K562 (cell line): ENCODE measurements around the gene ZBTB9. TPM values are rescaled to one million over a fixed set of nuclear protein-coding genes. Genes with fewer than 3 reads are reported as not detected.
A peak's percentile ranks its signal among the peaks of the same experiment; 100 is the strongest.

ENCODE experiments used
- ADNP ChIP-seq: fragments of 200-800 bp; sonication (Bioruptor generic); IDR thresholded peaks from 2 replicates; pipeline ENCODE4 v1.6.1; 2016; ENCODE audit warnings: missing genetic modification characterization, missing compliant biosample characterization
- CREBBP ChIP-seq: IDR thresholded peaks from one replicate; pipeline ENCODE4 v1.6.1; 2012; ENCODE audit warnings: low read depth, mild to moderate bottlenecking, control low read depth, inconsistent platforms, low read length
- NCOR1 ChIP-seq: fragments of 450-650 bp; IDR thresholded peaks from 2 replicates; pipeline ENCODE4 v1.6.1; 2016; ENCODE audit warnings: mild to moderate bottlenecking, moderate library complexity
- NFIC ChIP-seq: fragments of 450-650 bp; IDR thresholded peaks from 2 replicates; pipeline ENCODE4 v1.6.1; 2017; ENCODE audit warnings: mild to moderate bottlenecking, inconsistent platforms
- NR2F6 ChIP-seq: fragments of 450-650 bp; formaldehyde crosslinking; IDR thresholded peaks from 2 replicates; pipeline ENCODE4 v1.4.0; 2020; ENCODE audit warnings: mild to moderate bottlenecking
- NRF1 ChIP-seq, 2 experiments: fragments of 450-650 bp; IDR thresholded peaks in 1 of 2; conservative IDR thresholded peaks in 1 of 2; 2 replicates each; pipeline ENCODE4 v1.6.1; 2014; ENCODE audit warnings: mild to moderate bottlenecking in 2 of 2
- POLR2H ChIP-seq: IDR thresholded peaks from 2 replicates; pipeline ENCODE4 v1.6.1; 2016; ENCODE audit warnings: missing genetic modification characterization, low read depth, mild to moderate bottlenecking, control low read depth, missing compliant biosample characterization, moderate library complexity
- RAD51 ChIP-seq: fragments of 450-650 bp; IDR thresholded peaks from 2 replicates; pipeline ENCODE4 v1.7.1; 2016; ENCODE audit warnings: low read depth, mild to moderate bottlenecking, borderline replicate concordance
- SNRNP70 ChIP-seq: fragments of 200-400 bp; formaldehyde crosslinking; optimal IDR thresholded peaks from 2 replicates; pipeline ENCODE3; 2017; ENCODE audit warnings: low read depth, low read length
- ZNF274 ChIP-seq: IDR thresholded peaks from 2 replicates; pipeline ENCODE4 v1.6.1; 2011; ENCODE audit warnings: low read depth, mild to moderate bottlenecking, low read length, moderate library complexity, borderline replicate concordance
- ZNF696 ChIP-seq: fragments of 250-450 bp; sonication (Bioruptor Pico); conservative IDR thresholded peaks from 2 replicates; pipeline ENCODE4 v1.4.0; 2020; ENCODE audit warnings: mild to moderate bottlenecking, moderate library complexity
- polyA plus RNA-seq, 8 experiments: library from polyadenylated mRNA; depleted of rRNA in 4 of 8; stranded (reverse) in 5 of 8; unstranded in 3 of 8; fragments of >200 nt; fragmentation: Nextera tagmentation in 2 of 8; fragmentation: Illumina TruSeq in 1 of 8; extraction: Ambion mirVana in 2 of 8; extraction: Trizol in 1 of 8; gene quantifications; 2 replicates each; pipeline versions ENCODE4 v1.2.1 to v1.2.3, GENCODE V29; 2011 to 2014; ENCODE audit warnings: inconsistent platforms in 1 of 8, missing spikeins in 1 of 8
- total RNA-seq, 7 experiments: library from RNA; depleted of rRNA in 6 of 7; stranded (reverse); fragments of >200 nt in 6 of 7; fragmentation: Illumina TruSeq in 2 of 7; extraction: Trizol in 2 of 7; gene quantifications; 2 replicates each; pipeline versions ENCODE4 v1.2.1 to v1.2.3, GENCODE V29; 2011 to 2021; ENCODE audit warnings: low replicate concordance in 1 of 7
- TF ChIP-seq, protein P1 (sequence below): fragments of 450-650 bp; formaldehyde crosslinking; IDR thresholded peaks from 2 replicates; pipeline ENCODE4 v1.4.0; 2020; ENCODE audit warnings: mild to moderate bottlenecking, moderate library complexity
- TF ChIP-seq, protein P2 (sequence below): fragments of 450-650 bp; IDR thresholded peaks from 2 replicates; pipeline ENCODE4 v1.6.1; 2016; ENCODE audit warnings: low read depth
- TF ChIP-seq, protein P3 (sequence below): fragments of 450-650 bp; IDR thresholded peaks from 2 replicates; pipeline ENCODE4 v1.6.1; 2017; ENCODE audit warnings: antibody characterized with exemption
- TF ChIP-seq, protein P4 (sequence below): sonication (generic); IDR thresholded peaks from 2 replicates; pipeline ENCODE4 v1.6.1; 2016

ZBTB9 gene
- total and polyA plus RNA-seq, 9 of the 15 experiments (the other 6 are each of a cell fraction or from before 2014, with no cell fraction given): 1.9 to 19.5 (median 10.4) TPM

DNA sequence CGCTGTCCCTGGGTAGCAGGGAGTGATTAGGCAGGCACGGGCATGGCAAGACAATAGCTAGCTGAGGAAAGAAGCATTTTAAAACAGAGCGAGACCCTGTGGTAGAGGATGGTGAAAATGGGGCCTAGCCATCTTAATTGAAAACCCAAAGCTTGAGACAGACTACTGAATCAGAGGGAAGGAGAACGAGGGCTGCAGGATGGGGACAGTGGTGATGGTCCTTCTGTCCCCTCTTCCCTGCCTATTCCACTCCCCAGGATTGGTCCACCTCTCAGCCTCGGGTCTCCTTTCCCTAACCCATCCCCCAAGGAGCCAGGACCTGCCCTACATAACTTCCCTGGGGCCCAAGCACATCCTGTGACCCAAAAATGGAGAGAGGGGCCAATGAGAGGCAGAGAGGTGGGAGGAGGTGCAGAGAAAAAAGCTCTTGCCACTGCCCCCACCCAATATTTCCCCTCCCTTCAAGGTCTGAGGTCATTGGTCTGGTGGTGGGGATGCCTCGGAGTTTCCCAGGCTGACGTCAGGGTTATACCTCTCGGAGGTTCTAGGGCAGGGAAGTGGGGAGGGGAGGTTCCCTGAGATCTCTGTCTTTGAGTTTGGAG is 35.6 kb upstream of the ZBTB9 start (continued):
- TF ChIP-seq, protein P1, sequence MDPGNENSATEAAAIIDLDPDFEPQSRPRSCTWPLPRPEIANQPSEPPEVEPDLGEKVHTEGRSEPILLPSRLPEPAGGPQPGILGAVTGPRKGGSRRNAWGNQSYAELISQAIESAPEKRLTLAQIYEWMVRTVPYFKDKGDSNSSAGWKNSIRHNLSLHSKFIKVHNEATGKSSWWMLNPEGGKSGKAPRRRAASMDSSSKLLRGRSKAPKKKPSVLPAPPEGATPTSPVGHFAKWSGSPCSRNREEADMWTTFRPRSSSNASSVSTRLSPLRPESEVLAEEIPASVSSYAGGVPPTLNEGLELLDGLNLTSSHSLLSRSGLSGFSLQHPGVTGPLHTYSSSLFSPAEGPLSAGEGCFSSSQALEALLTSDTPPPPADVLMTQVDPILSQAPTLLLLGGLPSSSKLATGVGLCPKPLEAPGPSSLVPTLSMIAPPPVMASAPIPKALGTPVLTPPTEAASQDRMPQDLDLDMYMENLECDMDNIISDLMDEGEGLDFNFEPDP (CRISPR knock-in tag): no peak
- TF ChIP-seq, protein P2, sequence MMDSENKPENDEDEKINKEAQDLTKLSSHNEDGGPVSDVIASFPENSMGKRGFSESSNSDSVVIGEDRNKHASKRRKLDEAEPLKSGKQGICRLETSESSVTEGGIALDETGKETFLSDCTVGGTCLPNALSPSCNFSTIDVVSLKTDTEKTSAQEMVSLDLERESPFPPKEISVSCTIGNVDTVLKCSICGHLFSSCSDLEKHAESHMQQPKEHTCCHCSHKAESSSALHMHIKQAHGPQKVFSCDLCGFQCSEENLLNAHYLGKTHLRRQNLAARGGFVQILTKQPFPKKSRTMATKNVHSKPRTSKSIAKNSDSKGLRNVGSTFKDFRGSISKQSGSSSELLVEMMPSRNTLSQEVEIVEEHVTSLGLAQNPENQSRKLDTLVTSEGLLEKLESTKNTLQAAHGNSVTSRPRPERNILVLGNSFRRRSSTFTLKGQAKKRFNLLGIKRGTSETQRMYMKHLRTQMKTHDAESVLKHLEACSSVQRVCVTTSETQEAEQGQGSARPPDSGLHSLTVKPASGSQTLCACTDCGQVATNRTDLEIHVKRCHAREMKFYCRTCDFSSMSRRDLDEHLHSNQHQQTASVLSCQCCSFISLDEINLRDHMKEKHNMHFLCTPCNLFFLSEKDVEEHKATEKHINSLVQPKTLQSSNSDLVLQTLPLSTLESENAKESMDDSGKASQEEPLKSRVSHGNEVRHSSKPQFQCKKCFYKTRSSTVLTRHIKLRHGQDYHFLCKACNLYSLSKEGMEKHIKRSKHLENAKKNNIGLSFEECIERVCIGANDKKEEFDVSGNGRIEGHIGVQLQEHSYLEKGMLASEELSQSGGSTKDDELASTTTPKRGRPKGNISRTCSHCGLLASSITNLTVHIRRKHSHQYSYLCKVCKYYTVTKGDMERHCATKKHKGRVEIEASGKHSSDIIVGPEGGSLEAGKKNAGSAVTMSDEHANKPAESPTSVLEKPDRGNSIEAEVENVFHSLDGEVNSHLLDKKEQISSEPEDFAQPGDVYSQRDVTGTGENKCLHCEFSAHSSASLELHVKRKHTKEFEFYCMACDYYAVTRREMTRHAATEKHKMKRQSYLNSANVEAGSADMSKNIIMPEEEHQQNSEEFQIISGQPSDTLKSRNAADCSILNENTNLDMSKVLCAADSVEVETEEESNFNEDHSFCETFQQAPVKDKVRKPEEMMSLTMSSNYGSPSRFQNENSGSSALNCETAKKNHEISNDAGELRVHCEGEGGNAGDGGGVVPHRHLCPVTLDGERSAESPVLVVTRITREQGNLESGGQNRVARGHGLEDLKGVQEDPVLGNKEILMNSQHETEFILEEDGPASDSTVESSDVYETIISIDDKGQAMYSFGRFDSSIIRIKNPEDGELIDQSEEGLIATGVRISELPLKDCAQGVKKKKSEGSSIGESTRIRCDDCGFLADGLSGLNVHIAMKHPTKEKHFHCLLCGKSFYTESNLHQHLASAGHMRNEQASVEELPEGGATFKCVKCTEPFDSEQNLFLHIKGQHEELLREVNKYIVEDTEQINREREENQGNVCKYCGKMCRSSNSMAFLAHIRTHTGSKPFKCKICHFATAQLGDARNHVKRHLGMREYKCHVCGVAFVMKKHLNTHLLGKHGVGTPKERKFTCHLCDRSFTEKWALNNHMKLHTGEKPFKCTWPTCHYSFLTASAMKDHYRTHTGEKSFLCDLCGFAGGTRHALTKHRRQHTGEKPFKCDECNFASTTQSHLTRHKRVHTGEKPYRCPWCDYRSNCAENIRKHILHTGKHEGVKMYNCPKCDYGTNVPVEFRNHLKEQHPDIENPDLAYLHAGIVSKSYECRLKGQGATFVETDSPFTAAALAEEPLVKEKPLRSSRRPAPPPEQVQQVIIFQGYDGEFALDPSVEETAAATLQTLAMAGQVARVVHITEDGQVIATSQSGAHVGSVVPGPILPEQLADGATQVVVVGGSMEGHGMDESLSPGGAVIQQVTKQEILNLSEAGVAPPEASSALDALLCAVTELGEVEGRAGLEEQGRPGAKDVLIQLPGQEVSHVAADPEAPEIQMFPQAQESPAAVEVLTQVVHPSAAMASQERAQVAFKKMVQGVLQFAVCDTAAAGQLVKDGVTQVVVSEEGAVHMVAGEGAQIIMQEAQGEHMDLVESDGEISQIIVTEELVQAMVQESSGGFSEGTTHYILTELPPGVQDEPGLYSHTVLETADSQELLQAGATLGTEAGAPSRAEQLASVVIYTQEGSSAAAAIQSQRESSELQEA: no peak
- TF ChIP-seq NFIC (no peak; the same call in 1 of the 2 replicates), ADNP (no peak), RAD51 (no peak), ZNF274 (no peak), POLR2H (tag) (no peak), NRF1 (conservative IDR thresholded peaks at IDR 0.05 in 1 of 2, IDR thresholded peaks at IDR 0.05 in 1 of 2) (no peak), ZNF696 (CRISPR knock-in tag) (no peak), NR2F6 (CRISPR knock-in tag) (peak; percentile 49; the same call in 1 of the 2 replicates), CREBBP (no peak), SNRNP70 (no peak), NCOR1 (no peak)
- TF ChIP-seq, protein P3, sequence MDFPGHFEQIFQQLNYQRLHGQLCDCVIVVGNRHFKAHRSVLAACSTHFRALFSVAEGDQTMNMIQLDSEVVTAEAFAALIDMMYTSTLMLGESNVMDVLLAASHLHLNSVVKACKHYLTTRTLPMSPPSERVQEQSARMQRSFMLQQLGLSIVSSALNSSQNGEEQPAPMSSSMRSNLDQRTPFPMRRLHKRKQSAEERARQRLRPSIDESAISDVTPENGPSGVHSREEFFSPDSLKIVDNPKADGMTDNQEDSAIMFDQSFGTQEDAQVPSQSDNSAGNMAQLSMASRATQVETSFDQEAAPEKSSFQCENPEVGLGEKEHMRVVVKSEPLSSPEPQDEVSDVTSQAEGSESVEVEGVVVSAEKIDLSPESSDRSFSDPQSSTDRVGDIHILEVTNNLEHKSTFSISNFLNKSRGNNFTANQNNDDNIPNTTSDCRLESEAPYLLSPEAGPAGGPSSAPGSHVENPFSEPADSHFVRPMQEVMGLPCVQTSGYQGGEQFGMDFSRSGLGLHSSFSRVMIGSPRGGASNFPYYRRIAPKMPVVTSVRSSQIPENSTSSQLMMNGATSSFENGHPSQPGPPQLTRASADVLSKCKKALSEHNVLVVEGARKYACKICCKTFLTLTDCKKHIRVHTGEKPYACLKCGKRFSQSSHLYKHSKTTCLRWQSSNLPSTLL: no peak
- TF ChIP-seq, protein P4, sequence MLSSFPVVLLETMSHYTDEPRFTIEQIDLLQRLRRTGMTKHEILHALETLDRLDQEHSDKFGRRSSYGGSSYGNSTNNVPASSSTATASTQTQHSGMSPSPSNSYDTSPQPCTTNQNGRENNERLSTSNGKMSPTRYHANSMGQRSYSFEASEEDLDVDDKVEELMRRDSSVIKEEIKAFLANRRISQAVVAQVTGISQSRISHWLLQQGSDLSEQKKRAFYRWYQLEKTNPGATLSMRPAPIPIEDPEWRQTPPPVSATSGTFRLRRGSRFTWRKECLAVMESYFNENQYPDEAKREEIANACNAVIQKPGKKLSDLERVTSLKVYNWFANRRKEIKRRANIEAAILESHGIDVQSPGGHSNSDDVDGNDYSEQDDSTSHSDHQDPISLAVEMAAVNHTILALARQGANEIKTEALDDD: no peak
